IMR-90 (cell line): Measurements from ENCODE around the gene WDR70. TPM values are rescaled to one million over a fixed set of nuclear protein-coding genes. Genes with fewer than 3 reads are reported as not detected.
"Not testable (repeated sequence)": the region's sequence is repeated elsewhere in the genome, so short reads cannot be mapped to it uniquely, and the experiment has no call there.

Experiments
- ATAC-seq: fragments of 200-7000 bp; cut with Tn5 transposase; 2 replicates; pipeline ENCODE4 v1.9.1; 2020; ENCODE audit warnings: low read depth, mild to moderate bottlenecking, moderate library complexity
- BruUV-seq: library from RNA; stranded (reverse); fragments of 400-500 nt; replicated peaks from 2 replicates; lab custom pipeline; 2021; lab: Mats Ljungman, UMichigan
- CTCF ChIA-PET: fragments of 300-600 bp; formaldehyde crosslinking; extraction: SDS; loops from one replicate; lab custom pipeline; 2021; ENCODE audit warnings: antibody characterized with exemption; lab: Yijun Ruan, JAX
- POLR2A ChIA-PET: fragments of 300-600 bp; sonication (Branson Sonifier 250); formaldehyde crosslinking; loops from one replicate; lab custom pipeline; 2022; ENCODE audit warnings: antibody characterized with exemption; ENCODE audit not compliant: unreplicated experiment; lab: Charles Lee
- DNase-seq: peaks from one replicate; pipeline ENCODE4 v3.0.0; 2013
- H2AFZ ChIP-seq: replicated peaks from 2 replicates; pipeline ENCODE3; 2013; ENCODE audit warnings: low read length, mild to moderate bottlenecking; ENCODE audit not compliant: poor library complexity
- H2AK5ac ChIP-seq: 2 replicates; pipeline ENCODE4 v1.6.1; 2013; ENCODE audit warnings: low read depth, low read length, inconsistent platforms
- H2AK9ac ChIP-seq: replicated peaks from 2 replicates; pipeline ENCODE3; 2013; ENCODE audit warnings: mild to moderate bottlenecking, low read depth, low read length, moderate library complexity; ENCODE audit not compliant: poor library complexity
- H2BK120ac ChIP-seq: 2 replicates; pipeline ENCODE4 v1.6.1; 2013; ENCODE audit warnings: low read depth, low read length, inconsistent platforms
- H2BK15ac ChIP-seq: 3 replicates; pipeline ENCODE4 v1.6.1; 2013; ENCODE audit warnings: low read depth, low read length, inconsistent platforms
- H2BK20ac ChIP-seq: 2 replicates; pipeline ENCODE4 v1.6.1; 2013; ENCODE audit warnings: low read depth, mild to moderate bottlenecking, inconsistent platforms, low read length, moderate library complexity
- H2BK5ac ChIP-seq: 2 replicates; pipeline ENCODE4 v1.6.1; 2013; ENCODE audit warnings: mild to moderate bottlenecking, low read depth, low read length, inconsistent platforms; ENCODE audit not compliant: poor library complexity, severe bottlenecking
- H3K14ac ChIP-seq: replicated peaks from 2 replicates; pipeline ENCODE4 v1.6.1; 2013; ENCODE audit warnings: low read depth, low read length, inconsistent platforms
- H3K18ac ChIP-seq: 2 replicates; pipeline ENCODE4 v1.6.1; 2013; ENCODE audit warnings: low read depth, low read length, control low read depth
- H3K23ac ChIP-seq: 2 replicates; pipeline ENCODE4 v1.6.1; 2013; ENCODE audit warnings: low read depth, low read length, inconsistent platforms
- H3K27ac ChIP-seq: 2 replicates; pipeline ENCODE4 v1.5.1; 2013; ENCODE audit warnings: mild to moderate bottlenecking, control low read depth, low read length; ENCODE audit not compliant: insufficient read depth
- H3K27me3 ChIP-seq: 2 replicates; pipeline ENCODE4 v1.6.1; 2013; ENCODE audit warnings: low read length; ENCODE audit not compliant: control insufficient read depth, insufficient read depth
- H3K36me3 ChIP-seq: 2 replicates; pipeline ENCODE4 v1.6.1; 2013; ENCODE audit warnings: low read length, mixed read lengths; ENCODE audit not compliant: control insufficient read depth, insufficient read depth
- H3K4ac ChIP-seq: 2 replicates; pipeline ENCODE4 v1.6.1; 2013; ENCODE audit warnings: low read depth, low read length, inconsistent platforms
- H3K4me1 ChIP-seq: 2 replicates; pipeline ENCODE4 v1.6.1; 2013; ENCODE audit warnings: low read length, mixed read lengths; ENCODE audit not compliant: control insufficient read depth, insufficient read depth
- H3K4me2 ChIP-seq: 2 replicates; pipeline ENCODE4 v1.6.1; 2013; ENCODE audit warnings: low read depth, mild to moderate bottlenecking, control low read depth, low read length, moderate library complexity
- H3K4me3 ChIP-seq: 2 replicates; pipeline ENCODE4 v1.5.1; 2013; ENCODE audit warnings: low read depth, mild to moderate bottlenecking, control low read depth, low read length, moderate library complexity; ENCODE audit not compliant: insufficient read depth
- H3K56ac ChIP-seq: 2 replicates; pipeline ENCODE4 v1.6.1; 2013; ENCODE audit warnings: low read length, inconsistent platforms; ENCODE audit not compliant: insufficient read depth; ENCODE audit errors: extremely low read depth
- H3K79me1 ChIP-seq, 2 experiments: 2 replicates each; pipeline ENCODE4 v1.6.1; 2013; ENCODE audit warnings: low read length in 2 of 2, inconsistent platforms in 1 of 2, low read depth in 1 of 2
- H3K9ac ChIP-seq: 2 replicates; pipeline ENCODE4 v1.6.1; 2013; ENCODE audit warnings: low read depth, low read length, control low read depth
- H3K9me1 ChIP-seq: 2 replicates; pipeline ENCODE4 v1.6.1; 2013; ENCODE audit warnings: low read length, inconsistent platforms; ENCODE audit not compliant: insufficient read depth
- H3K9me3 ChIP-seq: 2 replicates; pipeline ENCODE4 v1.6.1; 2013; ENCODE audit warnings: low read length; ENCODE audit not compliant: control insufficient read depth, insufficient read depth
- H4K20me1 ChIP-seq: 2 replicates; pipeline ENCODE4 v1.6.1; 2013; ENCODE audit warnings: low read length, inconsistent platforms; ENCODE audit not compliant: insufficient read depth
- H4K5ac ChIP-seq: 2 replicates; pipeline ENCODE4 v1.6.1; 2013; ENCODE audit warnings: mild to moderate bottlenecking, low read depth, low read length, control low read depth
- H4K8ac ChIP-seq, 2 experiments: 2 replicates each; pipeline ENCODE4 v1.6.1; 2013; ENCODE audit warnings: low read depth in 2 of 2, low read length in 2 of 2, control low read depth in 1 of 2, inconsistent platforms in 1 of 2
- H4K91ac ChIP-seq: 2 replicates; pipeline ENCODE4 v1.6.1; 2013; ENCODE audit warnings: low read depth, low read length, inconsistent platforms; ENCODE audit not compliant: insufficient read depth
- MAZ ChIP-seq: IDR thresholded peaks from 2 replicates; pipeline ENCODE4 v1.6.1; 2012; ENCODE audit warnings: low read depth, mild to moderate bottlenecking, low read length, improper control_type of control experiment, moderate library complexity, borderline replicate concordance
- POLR2A ChIP-seq: IDR thresholded peaks from 2 replicates; pipeline ENCODE4 v1.6.1; 2012; ENCODE audit warnings: mild to moderate bottlenecking, low read depth, low read length
- WGBS, 2 experiments: methylation state at CpG; one replicate each; pipeline versions ENCODE4 v1.1.5 to v1.1.7; 2013; ENCODE audit warnings: missing lambda C conversion rate in 2 of 2; ENCODE audit not compliant: insufficient read length in 1 of 2; ENCODE audit errors: extremely low coverage in 2 of 2; 5-methylcytosine and 5-hydroxymethylcytosine counted together
- dilution Hi-C: fragments of 300-500 bp; cut with HindIII; formaldehyde crosslinking; loops from one replicate; pipeline ENCODE4 v1.14.3; 2018; ENCODE audit warnings: low sequenced_read_pairs; ENCODE audit not compliant: unreplicated experiment
- in situ Hi-C: fragments of 300-500 bp; cut with MboI; formaldehyde crosslinking; loops from 3 replicates; pipeline ENCODE4 v1.14.3; 2019; ENCODE audit warnings: low sequenced_read_pairs, inconsistent platforms, mixed read lengths
- intact Hi-C: fragments of 100-400 bp; cut with micrococcal nuclease; formaldehyde crosslinking; loops from 2 replicates; pipeline ENCODE4 v1.10.0; 2022
- polyA plus RNA-seq, 3 experiments: library from polyadenylated mRNA; depleted of rRNA; stranded (reverse); fragments of >200 nt; gene quantifications; 2 replicates each; pipeline ENCODE4 v1.2.3, GENCODE V29; 2012; ENCODE audit warnings: low replicate concordance in 1 of 3
- total RNA-seq: library from RNA; depleted of rRNA; stranded (reverse); fragments of >200 nt; gene quantifications from 2 replicates; pipeline ENCODE4 v1.2.3, GENCODE V29; 2012

Gene WDR70
- total and polyA plus RNA-seq, 2 of the 4 experiments (the other 2 are of a cell fraction) = 16.7 to 29.9 TPM

DNA sequence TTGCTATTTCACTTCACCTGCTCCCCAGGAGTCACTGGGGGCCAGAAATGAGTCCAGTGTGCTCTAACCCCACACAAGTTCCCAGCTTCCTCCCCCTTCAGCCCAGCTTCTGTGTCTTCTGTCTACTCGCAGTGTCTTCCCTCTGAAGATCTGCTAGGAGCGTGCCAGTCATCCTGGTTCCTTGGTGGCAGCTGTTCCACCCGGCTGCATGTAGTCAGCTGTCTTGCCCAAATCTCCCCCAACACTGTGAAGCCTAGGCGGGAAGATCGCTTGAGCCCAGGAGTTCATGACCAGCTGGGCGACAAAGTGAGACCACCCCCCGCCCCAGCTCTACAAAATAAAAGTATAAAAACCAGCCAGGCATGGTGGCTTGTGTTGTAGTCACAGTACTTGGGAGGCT lies 306.7 kb downstream of the WDR70 start:
- ChIA-PET CTCF (no interaction called here), POLR2A (no interaction called here)
- Histone ChIP-seq H3K36me3 (no peaks in the 10 kb centered on the region), H3K4ac (no peak overlapping the region), H2BK120ac (no peak overlapping the region), H3K4me1 (no peaks in the 10 kb centered on the region), H3K27me3 (no peaks in the 10 kb centered on the region), H3K18ac (no peak overlapping the region), H3K4me2 (no peak overlapping the region), H3K27ac (no peak overlapping the region), H2AFZ (no peak overlapping the region), H3K9me3 (no peaks in the 10 kb centered on the region; the same call in 1 of the 2 replicates), H2AK9ac (no peak overlapping the region), H2BK20ac (no peak overlapping the region), H3K4me3 (no peak overlapping the region), H4K91ac (no peak overlapping the region), H3K23ac (no peak overlapping the region), H3K9ac (no peak overlapping the region), H2BK15ac (no peak overlapping the region), H3K9me1 (0 out of 2 replicates have a peak, but pooled peaks cover 5% of the 10 kb centered on the region), H4K5ac (no peak overlapping the region), H3K14ac (no peak overlapping the region), H3K79me1 (peaks cover 0 to 5% of the 10 kb centered on the region in 2 experiments; a peak in 1 of 4 replicates), H4K20me1 (no peaks in the 10 kb centered on the region), H3K56ac (no peak overlapping the region), H2AK5ac (no peak overlapping the region), H4K8ac (no peak overlapping the region), H2BK5ac (no peak overlapping the region)
- dilution Hi-C loops (no loop called here), intact Hi-C loops (no loop called here), in situ Hi-C loops (no loop called here)
- no TSS peak for BruUV-seq
- ATAC-seq (no peak), DNase-seq (no peak)
- no peak for TF ChIP-seq POLR2A
- no peak for TF ChIP-seq MAZ
- WGBS, 2 experiments = 100% methylated on average over 1 of the region's 7 CpGs; no CpG with 5 or more reads in 1 of the 2 experiments

DNA sequence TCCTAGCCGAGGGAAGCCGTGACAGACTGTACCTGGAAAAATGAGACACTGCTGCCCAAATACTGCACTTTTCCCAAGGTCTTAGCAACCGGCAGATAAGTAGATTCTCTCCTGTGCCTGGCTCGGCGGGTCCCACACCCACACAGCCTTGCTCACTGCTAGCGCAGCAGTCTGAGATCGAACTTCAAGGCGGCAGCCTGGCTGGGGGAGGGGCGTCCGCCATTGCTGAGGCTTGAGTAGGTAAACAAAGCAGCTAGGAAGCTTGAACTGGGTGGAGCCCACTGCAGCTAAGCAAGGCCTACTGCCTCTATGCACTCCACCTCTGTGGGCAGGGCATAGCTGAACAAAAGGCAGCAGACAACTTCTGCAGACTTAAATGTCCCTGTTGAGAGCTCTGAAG lies 309.8 kb downstream of the WDR70 start:
- H4K8ac ChIP-seq, H2AK5ac ChIP-seq, POLR2A ChIA-PET, H3K27me3 ChIP-seq, intact Hi-C loops, H3K79me1 ChIP-seq, H2BK120ac ChIP-seq, H3K4ac ChIP-seq, H3K4me2 ChIP-seq, ATAC-seq, H2AFZ ChIP-seq, H3K14ac ChIP-seq, H2BK5ac ChIP-seq, H3K23ac ChIP-seq, in situ Hi-C loops, H3K4me1 ChIP-seq, H2BK15ac ChIP-seq, dilution Hi-C loops, H3K36me3 ChIP-seq, H2BK20ac ChIP-seq, H4K5ac ChIP-seq, H3K18ac ChIP-seq, CTCF ChIA-PET, H4K91ac ChIP-seq, H3K9ac ChIP-seq, H3K56ac ChIP-seq, H3K9me3 ChIP-seq, H3K27ac ChIP-seq, H2AK9ac ChIP-seq, BruUV-seq, H4K20me1 ChIP-seq, H3K4me3 ChIP-seq, H3K9me1 ChIP-seq, DNase-seq: not testable (repeated sequence)
- WGBS, 2 experiments = 80% methylated on average over 1 of the region's 10 CpGs; no CpG with 5 or more reads in 1 of the 2 experiments
